ENCODE results near the gene LRMDA.

- TF ChIP-seq CTCF (IDR thresholded peaks at IDR 0.05; ENCODE audit: insufficient read depth, low read length, poor library complexity, severe bottlenecking) (no peak), EZH2phosphoT487 (conservative IDR thresholded peaks at IDR 0.05; ENCODE audit: low read length) (no peak)
These were observed 421.5 kb downstream of the LRMDA start for GRCh38 chr10:75852851-75853484.

Data from SU-DHL-6 (cell line).